CD4-positive, alpha-beta T cell treated with Interleukin-10 for 1 hour (primary cell): Measurements from ENCODE around the gene LBH.

ENCODE experiments used
- DNase-seq: peaks from one replicate; pipeline ENCODE4 v3.0.0-alpha.2; 2020

The LBH gene

DNA sequence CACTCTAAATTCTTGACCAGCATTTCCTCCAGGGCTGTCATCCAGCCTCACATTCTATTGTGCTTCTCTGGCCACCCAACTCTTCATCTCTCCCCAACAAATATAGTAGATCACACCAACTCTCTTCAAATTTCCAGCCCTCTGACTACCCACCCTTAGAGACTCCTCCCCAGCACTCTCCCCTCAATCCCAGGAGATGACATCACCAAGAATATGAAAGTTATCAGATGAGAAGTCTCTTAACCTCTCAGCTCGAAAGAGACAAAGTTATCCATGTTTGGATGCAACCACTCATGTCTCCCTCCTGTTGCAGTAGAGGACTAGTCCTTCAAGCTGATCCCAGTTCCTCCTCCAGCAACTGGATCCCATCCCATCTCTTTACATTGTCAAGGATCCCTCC is 47.1 kb downstream of the LBH start:
- DNase-seq: no peak

DNA sequence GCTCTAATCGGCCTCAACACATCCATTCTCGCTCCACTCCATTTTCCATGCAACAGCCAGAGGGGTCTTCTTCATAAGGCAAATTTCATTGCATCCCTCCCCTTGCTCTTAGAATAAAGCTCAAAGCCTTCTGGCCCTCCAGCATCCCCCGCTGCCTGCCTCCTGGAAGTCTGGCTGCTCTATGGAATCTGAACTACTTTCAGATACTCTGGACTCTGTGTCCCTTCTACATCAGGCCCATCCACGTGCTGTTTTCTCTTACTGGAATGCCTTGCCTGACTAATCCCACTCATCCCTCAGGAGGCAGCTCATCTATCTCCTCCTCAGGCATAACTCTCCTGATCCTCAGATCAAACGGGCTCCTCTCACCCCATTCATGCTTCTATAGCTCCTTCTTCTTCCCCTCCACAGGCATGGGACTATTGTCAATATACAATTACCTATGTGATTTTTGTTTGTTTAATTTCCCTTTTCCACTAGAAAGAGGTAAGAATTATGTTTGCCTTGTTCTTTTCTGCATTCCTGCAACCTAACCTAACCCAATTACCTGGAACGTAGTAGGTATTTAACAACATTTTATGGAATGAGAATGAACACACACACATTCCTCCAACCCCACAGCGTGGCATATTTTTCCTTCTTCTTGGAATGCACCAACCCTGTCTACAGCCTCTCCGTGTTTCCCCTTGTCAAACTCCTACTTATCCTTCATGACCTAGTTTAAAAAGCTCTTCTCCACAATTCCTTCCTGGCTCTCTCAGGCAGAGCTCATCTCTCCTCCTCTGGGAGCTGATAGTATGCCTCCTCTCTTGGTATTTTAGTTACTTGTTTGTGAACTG is 49.5 kb downstream of the LBH start:
- no peak for DNase-seq

DNA sequence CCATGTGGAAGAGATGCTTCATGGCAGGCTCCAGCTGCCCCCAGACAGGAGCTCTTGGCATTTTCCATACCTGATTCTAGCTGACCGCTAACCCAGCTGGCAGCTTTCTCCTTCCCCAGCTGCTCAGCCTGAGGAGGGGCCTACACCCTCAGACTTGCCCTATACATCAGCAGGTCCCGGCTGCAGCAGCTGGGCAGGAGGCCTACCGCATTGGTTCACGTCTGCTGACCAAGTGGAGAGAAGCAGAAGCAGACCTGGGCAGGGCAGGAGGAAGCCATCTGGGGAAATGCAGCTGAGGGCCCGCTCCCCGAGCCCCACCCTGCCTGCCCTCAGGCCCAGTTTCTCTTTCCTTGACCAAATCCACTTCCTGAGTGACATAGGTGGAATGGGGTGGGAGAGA is 50.7 kb downstream of the LBH start:
- no peak for DNase-seq

GRCh38 chr2:30282721-30283120 is 51.4 kb downstream of the LBH start:
- DNase-seq: no peak

DNA sequence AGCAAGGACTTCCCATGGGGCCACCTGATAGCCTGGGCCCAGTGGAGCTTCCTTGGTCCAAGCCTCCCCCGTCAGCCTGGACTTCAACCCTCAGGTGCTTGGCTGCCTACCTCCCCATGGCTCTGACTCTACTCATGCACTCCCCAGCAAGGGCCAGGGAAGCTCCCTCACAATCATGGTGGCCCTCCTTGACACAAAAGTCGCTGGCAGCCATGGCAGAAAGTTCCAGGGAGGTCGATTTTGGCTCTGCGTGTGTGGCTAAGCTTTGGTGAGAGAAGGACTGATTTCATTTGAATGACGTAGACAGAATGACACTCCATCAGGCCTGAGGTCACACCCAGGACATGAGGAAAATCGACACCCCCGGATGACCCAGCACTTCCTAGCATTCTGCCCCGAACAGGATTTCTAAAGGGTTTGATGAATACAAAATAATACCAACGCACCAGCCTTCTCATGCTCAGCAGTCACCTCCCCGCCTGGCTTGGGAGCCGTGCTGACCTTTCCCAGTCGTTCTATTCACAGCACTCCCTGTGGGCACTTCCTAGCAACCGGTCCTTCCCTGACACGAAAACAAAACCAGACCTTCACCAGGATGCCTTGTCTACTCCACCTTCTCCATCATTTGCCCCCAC is 52.7 kb downstream of the LBH start:
- DNase-seq: no peak

- no peak for DNase-seq
Observed at GRCh38 chr2:30285758-30286157, 54.4 kb downstream of the LBH start.

DNA sequence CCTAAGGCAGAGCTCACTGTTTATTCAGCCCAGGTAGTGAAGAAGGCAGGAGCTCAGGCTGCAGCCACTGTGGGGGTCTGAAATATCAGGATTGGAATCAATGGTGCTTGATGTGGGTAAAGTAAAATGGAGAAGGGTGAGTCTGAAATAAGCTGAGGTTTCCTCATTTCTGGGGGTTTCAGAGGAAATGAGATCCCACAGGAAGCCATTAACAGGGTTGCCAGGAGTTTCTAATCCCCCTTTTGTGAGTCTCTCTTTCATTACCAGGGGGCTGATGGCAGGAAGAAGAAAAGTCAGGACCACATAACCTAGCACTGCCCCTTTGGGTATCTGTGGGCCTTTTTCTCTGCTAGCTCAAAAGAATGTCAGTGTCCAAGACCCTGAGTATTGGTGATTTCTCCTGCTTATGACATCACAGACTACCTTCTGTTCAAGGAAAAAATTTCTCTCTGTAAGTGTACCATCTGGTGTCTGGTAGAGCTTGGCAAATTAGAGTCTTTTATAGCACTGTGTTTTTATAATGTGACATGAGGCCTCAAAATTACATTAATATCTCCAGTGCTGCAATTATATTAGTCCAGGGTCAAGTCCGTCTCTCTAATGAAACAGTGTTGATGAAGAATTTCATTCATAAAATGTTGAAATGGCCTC is 56.0 kb downstream of the LBH start:
- no peak for DNase-seq

DNA sequence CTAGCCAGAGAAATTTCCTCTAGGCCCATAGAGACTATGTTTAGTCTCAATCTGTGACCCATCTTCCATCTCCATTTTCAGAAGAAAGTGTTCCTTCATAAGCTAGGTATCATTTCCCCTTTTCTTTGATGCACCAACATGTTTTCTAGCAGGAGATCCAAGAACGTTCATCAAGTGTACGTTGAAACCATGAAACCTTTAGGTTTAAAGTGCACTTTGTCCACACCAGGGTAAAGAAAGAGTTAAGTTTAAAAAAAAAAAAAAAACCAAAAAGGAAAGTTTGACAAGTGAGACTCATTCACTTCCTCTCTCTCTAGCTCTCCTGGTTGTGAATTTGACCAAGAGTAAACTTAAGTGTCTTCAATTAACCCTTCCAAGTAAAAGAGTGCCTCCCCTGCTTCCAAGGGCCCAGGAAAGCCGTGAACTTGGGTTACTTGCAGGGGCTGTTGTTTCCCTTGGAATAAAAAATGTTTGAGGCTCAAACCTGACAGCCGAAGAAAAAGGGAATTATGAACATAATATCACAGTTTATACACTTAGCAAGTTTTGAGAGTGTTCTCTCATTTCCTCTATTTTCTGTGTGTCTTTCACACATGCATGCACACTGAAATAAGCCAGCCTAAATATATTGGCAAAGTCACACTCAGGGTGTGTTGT is 56.7 kb downstream of the LBH start:
- no peak for DNase-seq

DNA sequence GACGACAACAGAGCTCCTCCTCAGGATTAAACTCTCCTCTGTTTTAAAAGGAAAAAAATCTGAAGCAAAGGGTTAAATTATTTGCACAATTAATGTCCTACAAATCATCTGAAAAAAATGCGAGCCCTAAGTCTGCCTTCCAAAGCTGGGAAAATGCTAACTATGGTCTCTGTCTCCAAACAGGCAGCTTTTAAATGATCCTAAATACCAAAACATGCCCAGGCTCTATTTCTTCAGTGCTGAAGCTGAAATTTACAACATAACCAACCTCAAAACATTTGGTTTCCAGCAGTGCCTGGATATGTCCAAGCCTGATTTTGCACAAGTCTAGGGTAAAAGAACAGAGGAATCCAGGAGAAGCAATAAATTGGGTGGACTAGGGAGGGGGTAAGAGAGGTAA is 57.2 kb downstream of the LBH start:
- no peak for DNase-seq

GRCh38 chr2:30293303-30293921 is 62.1 kb downstream of the LBH start:
- DNase-seq: no peak

DNA sequence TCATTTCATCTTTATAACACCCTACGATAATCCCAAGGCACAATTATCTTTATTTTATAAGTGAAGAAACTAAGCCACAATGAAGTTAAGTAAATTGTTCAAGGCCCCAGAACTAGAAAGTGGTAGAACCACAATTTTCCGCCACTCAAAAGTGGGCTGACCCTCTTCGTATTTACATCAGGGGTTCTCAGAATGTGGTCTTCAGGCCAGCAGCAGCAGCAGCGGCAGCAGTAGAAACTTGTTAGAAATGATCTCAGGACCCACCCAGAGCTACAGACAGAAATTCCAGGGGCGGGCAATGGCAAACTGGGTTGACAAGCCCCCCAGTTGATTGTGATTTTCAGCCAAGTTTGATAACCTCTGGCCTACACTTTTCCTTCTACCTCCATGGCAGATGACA is 62.8 kb downstream of the LBH start:
- DNase-seq: no peak

GRCh38 chr2:30296496-30296895 is 65.2 kb downstream of the LBH start:
- no peak for DNase-seq

DNA sequence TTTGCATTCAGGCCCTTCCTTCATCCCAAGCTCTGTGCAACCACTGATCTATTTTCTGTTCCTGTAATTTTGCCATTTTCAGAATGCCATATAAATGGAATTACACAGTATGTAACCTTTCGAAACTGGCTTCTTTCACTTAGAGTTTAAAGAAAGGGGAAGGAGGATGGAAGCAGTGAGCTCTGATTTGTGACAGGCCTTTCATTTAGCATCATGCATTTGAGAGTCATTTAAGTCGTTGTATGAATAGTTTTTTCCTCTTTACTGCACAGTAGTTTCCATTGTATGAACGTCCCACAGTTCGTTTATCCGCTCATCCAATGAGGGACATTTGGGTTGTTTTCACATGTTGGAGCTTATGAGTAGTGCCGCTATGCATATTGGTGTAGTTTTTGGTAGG is 67.0 kb downstream of the LBH start:
- DNase-seq: no peak

DNA sequence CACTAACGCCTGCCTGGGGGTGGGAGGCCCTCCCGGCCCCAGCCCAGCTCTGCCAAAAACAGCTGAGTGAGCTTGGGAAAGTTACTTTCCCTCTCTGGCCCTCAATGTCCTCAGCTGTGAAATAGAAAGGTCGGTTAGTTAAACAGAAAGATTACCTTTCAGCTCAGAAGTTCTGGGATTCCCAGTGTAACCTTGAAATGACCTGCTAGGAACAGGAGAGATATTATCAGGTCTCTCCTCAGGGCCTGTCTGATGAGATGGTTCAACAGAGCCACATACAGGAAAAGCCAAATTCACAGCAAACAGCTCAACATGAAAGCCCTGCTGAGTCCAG is 68.8 kb downstream of the LBH start:
- no peak for DNase-seq

DNA sequence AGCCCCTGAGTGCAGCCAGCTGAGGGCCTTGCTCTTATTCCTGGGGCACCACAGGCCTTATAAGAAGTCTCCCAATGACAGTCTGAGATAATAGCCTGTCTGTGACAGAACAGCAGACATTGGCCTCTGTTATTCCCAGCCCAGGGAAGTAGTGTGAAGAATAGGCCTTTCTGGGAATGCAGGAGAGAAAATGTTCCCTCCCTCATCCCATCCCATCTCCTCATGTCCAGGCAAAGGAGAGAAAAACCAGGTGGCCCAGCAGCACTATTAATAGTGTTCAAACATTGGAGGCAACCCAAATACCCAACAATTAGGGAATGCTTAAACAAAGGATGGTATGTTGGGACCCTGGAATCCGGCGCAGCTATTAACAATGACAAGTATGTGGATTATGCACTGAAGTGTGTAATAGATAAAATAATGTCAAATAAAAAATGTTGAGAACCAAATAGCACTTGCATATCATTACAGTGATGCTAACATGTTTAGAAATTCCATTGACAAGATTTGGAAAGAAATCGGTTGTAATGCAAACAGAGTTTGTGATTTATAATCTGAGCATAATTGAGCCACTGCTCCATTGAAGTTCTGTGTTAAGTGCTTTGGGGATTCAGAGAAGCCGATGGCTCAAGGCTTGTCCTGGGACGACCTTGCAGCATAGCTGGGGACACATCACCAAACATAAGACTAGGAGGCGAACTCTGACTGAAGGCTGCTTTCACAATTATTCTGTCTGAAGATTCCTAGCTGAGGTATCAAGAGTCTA is 69.3 kb downstream of the LBH start:
- DNase-seq: no peak

- DNase-seq: no peak
Observed at GRCh38 chr2:30301551-30301950, 70.2 kb downstream of the LBH start.

GRCh38 chr2:30302566-30302965 is 71.2 kb downstream of the LBH start:
- no peak for DNase-seq

DNA sequence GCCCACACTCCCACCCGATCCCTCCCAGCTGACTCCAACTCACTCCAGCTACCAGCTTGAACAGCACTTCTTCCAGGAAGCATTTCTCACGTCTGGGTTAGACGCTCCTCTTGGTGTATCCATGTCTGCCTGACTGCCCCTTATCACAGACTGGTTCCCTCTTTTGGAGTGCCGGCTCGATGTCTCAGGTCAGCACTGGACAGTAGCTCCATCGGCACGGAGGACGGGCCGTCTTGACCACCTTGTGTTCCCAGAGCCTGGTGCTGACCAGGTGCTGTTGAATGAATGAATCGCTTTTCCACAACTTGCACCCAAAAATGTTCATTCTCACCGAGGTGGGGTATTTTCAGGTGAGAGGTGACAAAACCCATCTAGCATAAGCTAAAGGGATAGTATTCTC is 71.8 kb downstream of the LBH start:
- DNase-seq: no peak

DNA sequence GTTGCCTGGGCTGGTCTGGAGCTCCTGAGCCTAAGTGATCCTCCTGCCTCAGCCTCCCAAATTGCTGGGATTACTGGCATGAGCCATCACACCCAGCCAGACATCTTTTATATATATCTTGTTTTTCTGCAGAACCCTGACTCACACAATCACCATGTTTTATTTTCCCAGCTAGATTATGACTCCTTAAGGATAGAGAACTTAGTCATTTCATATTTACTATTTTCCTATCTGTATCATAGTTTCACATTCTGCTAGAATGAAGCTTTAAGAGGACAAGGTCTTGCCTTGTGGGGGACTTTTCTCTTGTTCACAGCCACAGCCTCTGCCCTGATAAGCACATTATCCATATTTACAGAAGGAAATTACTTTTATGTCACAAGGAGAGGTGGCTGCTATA is 73.9 kb downstream of the LBH start:
- DNase-seq: no peak

- no peak for DNase-seq
Observed at GRCh38 chr2:30306522-30306921, 75.2 kb downstream of the LBH start.

DNA sequence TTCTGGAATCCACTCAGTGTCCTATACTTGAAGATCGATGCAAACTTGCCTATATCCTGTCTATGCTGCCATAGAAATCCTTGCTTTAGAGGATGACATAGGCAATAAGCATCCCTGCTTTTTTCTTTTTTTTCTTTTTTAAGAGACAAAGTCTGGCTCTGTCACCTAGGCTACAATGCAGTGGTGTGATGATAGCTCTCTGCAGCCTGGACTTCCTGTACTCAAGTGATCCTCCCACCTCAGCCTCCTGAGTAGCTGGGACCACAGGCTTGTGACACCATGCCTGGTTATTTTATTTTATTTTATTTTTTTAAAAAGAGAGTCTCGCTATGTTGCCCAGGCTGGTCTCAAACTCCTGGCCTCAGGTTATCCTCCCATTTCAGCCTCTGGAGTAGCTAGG is 76.9 kb downstream of the LBH start:
- no peak for DNase-seq
